Measurements from ENCODE around the gene GFRA1. TPM values are rescaled to one million over a fixed set of nuclear protein-coding genes. Genes with fewer than 3 reads are reported as not detected.

Gene GFRA1
- total and polyA plus RNA-seq, 8 donors: 1.9 to 3.5 (median 2.8) TPM

GRCh38 chr10:116226053-116226452 is 47.0 kb downstream of the GFRA1 start:
- H3K27me3 ChIP-seq: no peaks in the 10 kb centered on the region
- no peaks in the 10 kb centered on the region for H3K4me1 ChIP-seq
- no peak overlapping the region for H3K4me3 ChIP-seq
- intact Hi-C loops (cut with DNase I): no loop called here
- H3K36me3 ChIP-seq: no peaks in the 10 kb centered on the region
- H3K9me3 ChIP-seq: no peaks in the 10 kb centered on the region
- TF ChIP-seq CTCF (IDR thresholded peaks at IDR 0.05): no peak
- no peak for ATAC-seq
- no peak for DNase-seq
- no peak overlapping the region for H3K27ac ChIP-seq

GRCh38 chr10:116223289-116223688 is 49.7 kb downstream of the GFRA1 start:
- H3K4me1 ChIP-seq: no peaks in the 10 kb centered on the region
- ATAC-seq (no peak), DNase-seq (no peak)
- TF ChIP-seq CTCF (IDR thresholded peaks at IDR 0.05): no peak
- H3K9me3 ChIP-seq: no peaks in the 10 kb centered on the region
- no peaks in the 10 kb centered on the region for H3K36me3 ChIP-seq
- intact Hi-C loops (cut with DNase I): no loop called here
- H3K27me3 ChIP-seq: no peaks in the 10 kb centered on the region
- no peak overlapping the region for H3K4me3 ChIP-seq
- no peak overlapping the region for H3K27ac ChIP-seq

- intact Hi-C loops (cut with DNase I): no loop called here
- Histone ChIP-seq H3K4me3 (no peak overlapping the region), H3K27me3 (no peaks in the 10 kb centered on the region), H3K36me3 (no peaks in the 10 kb centered on the region), H3K9me3 (no peaks in the 10 kb centered on the region), H3K27ac (no peak overlapping the region), H3K4me1 (no peaks in the 10 kb centered on the region)
- TF ChIP-seq CTCF (IDR thresholded peaks at IDR 0.05): no peak
- DNase-seq (no peak), ATAC-seq (no peak)
These were observed 52.0 kb downstream of the GFRA1 start for GRCh38 chr10:116221053-116221452.

- Histone ChIP-seq H3K9me3 (no peaks in the 10 kb centered on the region), H3K4me3 (no peak overlapping the region), H3K36me3 (no peaks in the 10 kb centered on the region), H3K27ac (no peak overlapping the region), H3K27me3 (no peaks in the 10 kb centered on the region), H3K4me1 (no peaks in the 10 kb centered on the region)
- TF ChIP-seq CTCF (IDR thresholded peaks at IDR 0.05): no peak
- intact Hi-C loops (cut with DNase I): no loop called here
- ATAC-seq (no peak), DNase-seq (no peak)
These were observed 56.3 kb downstream of the GFRA1 start for GRCh38 chr10:116216676-116217075.

GRCh38 chr10:116215651-116216050 is 57.4 kb downstream of the GFRA1 start:
- Histone ChIP-seq H3K4me1 (no peaks in the 10 kb centered on the region), H3K36me3 (no peaks in the 10 kb centered on the region), H3K27me3 (no peaks in the 10 kb centered on the region), H3K27ac (no peak overlapping the region), H3K9me3 (no peaks in the 10 kb centered on the region), H3K4me3 (no peak overlapping the region)
- intact Hi-C loops (cut with DNase I): no loop called here
- TF ChIP-seq CTCF (IDR thresholded peaks at IDR 0.05): no peak
- ATAC-seq: no peak
- no peak for DNase-seq

All from left lung (tissue), 10 donors.